HEK293 (cell line): ENCODE data around the gene WDR88.

ENCODE experiments used
- CTCF ChIA-PET: fragments of 350-600 bp; formaldehyde crosslinking; extraction: SDS; loops from one replicate; lab custom pipeline; 2021; ENCODE audit warnings: antibody characterized with exemption; lab: Yijun Ruan, JAX
- POLR2A ChIA-PET: fragments of 300-600 bp; formaldehyde crosslinking; extraction: SDS; loops from one replicate; lab custom pipeline; 2020; ENCODE audit warnings: antibody characterized with exemption, inconsistent platforms; lab: Yijun Ruan, JAX
- H3K27ac ChIP-seq: fragments of 200-500 bp; sonication (Bioruptor generic); 2 replicates; pipeline ENCODE4 v1.5.1; 2014; ENCODE audit warnings: low read depth, low read length, control low read depth, inconsistent platforms; ENCODE audit errors: extremely low read depth
- H3K36me3 ChIP-seq, 2 experiments: fragments of 200-500 bp in 1 of 2; sonication (Bioruptor generic) in 1 of 2; 1 replicate in 1 of 2; 2 replicates in 1 of 2; pipeline ENCODE4 v1.5.1; 2014 to 2017; ENCODE audit warnings: inconsistent platforms in 2 of 2, low read length in 2 of 2; ENCODE audit not compliant: control insufficient read depth in 2 of 2, insufficient read depth in 1 of 2
- H3K4me1 ChIP-seq: fragments of 200-500 bp; sonication (Bioruptor generic); 2 replicates; pipeline ENCODE4 v1.5.1; 2014; ENCODE audit warnings: mild to moderate bottlenecking, low read length, inconsistent platforms; ENCODE audit not compliant: control insufficient read depth, insufficient read depth
- H3K4me3 ChIP-seq: 2 replicates; pipeline ENCODE4 v1.5.1; 2011; ENCODE audit warnings: low read depth, mild to moderate bottlenecking, control low read depth, low read length, moderate library complexity
- H3K9me3 ChIP-seq: fragments of 200-500 bp; sonication (Bioruptor generic); 2 replicates; pipeline ENCODE4 v1.5.1; 2014; ENCODE audit warnings: low read depth, low read length, inconsistent platforms; ENCODE audit not compliant: control insufficient read depth, insufficient read depth
- ATF2 ChIP-seq: fragments of 450-650 bp; formaldehyde crosslinking; IDR thresholded peaks from 2 replicates; pipeline ENCODE4 v1.5.1; 2016; ENCODE audit warnings: missing biosample characterization, missing genetic modification characterization, low read depth
- KLF10 ChIP-seq: fragments of 450-650 bp; IDR thresholded peaks from 2 replicates; pipeline ENCODE4 v1.5.1; 2018; ENCODE audit warnings: missing biosample characterization, mild to moderate bottlenecking, missing genetic modification characterization
- PRDM1 ChIP-seq: fragments of 450-650 bp; formaldehyde crosslinking; IDR thresholded peaks from 2 replicates; pipeline ENCODE4; 2016; ENCODE audit warnings: missing biosample characterization, missing genetic modification characterization
- PRDM4 ChIP-seq: fragments of 450-650 bp; formaldehyde crosslinking; IDR thresholded peaks from 2 replicates; pipeline ENCODE4 v1.5.1; 2017; ENCODE audit warnings: missing biosample characterization, missing genetic modification characterization
- SP7 ChIP-seq: fragments of 450-650 bp; formaldehyde crosslinking; IDR thresholded peaks from 2 replicates; pipeline ENCODE4 v1.5.1; 2016; ENCODE audit warnings: missing biosample characterization, missing genetic modification characterization
- ZNF18 ChIP-seq: fragments of 450-650 bp; formaldehyde crosslinking; IDR thresholded peaks from 2 replicates; pipeline ENCODE4 v1.5.1; 2016; ENCODE audit warnings: missing biosample characterization, missing genetic modification characterization
- ZNF184 ChIP-seq: fragments of 450-650 bp; IDR thresholded peaks from 2 replicates; pipeline ENCODE4 v1.5.1; 2018; ENCODE audit warnings: missing biosample characterization, mild to moderate bottlenecking, missing genetic modification characterization
- ZNF362 ChIP-seq: fragments of 450-650 bp; formaldehyde crosslinking; IDR thresholded peaks from 2 replicates; pipeline ENCODE4 v1.5.1; 2016; ENCODE audit warnings: missing biosample characterization, missing genetic modification characterization
- ZNF510 ChIP-seq: fragments of 450-650 bp; formaldehyde crosslinking; IDR thresholded peaks from 2 replicates; pipeline ENCODE4 v1.5.1; 2018; ENCODE audit warnings: mild to moderate bottlenecking, missing genetic modification characterization, missing biosample characterization; ENCODE audit not compliant: insufficient replicate concordance
- ZNF518A ChIP-seq: fragments of 450-650 bp; formaldehyde crosslinking; conservative IDR thresholded peaks from 2 replicates; pipeline ENCODE4 v1.5.1; 2016; ENCODE audit warnings: low read depth, missing biosample characterization, missing genetic modification characterization
- ZNF704 ChIP-seq: fragments of 450-650 bp; formaldehyde crosslinking; IDR thresholded peaks from 2 replicates; pipeline ENCODE4 v1.5.1; 2016; ENCODE audit warnings: missing biosample characterization, missing genetic modification characterization

Gene WDR88

GRCh38 chr19:33110137-33110910, 21.6 kb upstream of the WDR88 start:
- H3K4me1 ChIP-seq, result no peaks in the 10 kb centered on the region
- ChIA-PET CTCF (interaction anchor here (1.2 to 6.5 kb wide), 4 partner anchors 9 to 134 kb away, joined by 4 to 45 read pairs (median 8); no protein-coding TSS in a partner anchor), POLR2A (no interaction called here)
- TF ChIP-seq ZNF184 (no peak), SP7 (tag by site-specific recombination) (0 out of 2 replicates have a peak, but pooled peaks have one; percentile 19)
- no peaks in the 10 kb centered on the region for H3K9me3 ChIP-seq
- no peak overlapping the region for H3K4me3 ChIP-seq
- H3K27ac ChIP-seq, result no peak overlapping the region
- H3K36me3 ChIP-seq, result peaks cover 72 to 100% of the 10 kb centered on the region in 2 experiments

GRCh38 chr19:33111587-33111986, 20.3 kb upstream of the WDR88 start:
- CTCF ChIA-PET, result interaction anchor here (3.8 to 6.5 kb wide), 2 partner anchors 13 to 135 kb away, joined by 27 to 45 read pairs; no protein-coding TSS in a partner anchor
- Histone ChIP-seq H3K4me3 (no peak overlapping the region), H3K9me3 (no peaks in the 10 kb centered on the region; the same call in 1 of the 2 replicates), H3K36me3 (peaks cover 76 to 100% of the 10 kb centered on the region in 2 experiments), H3K4me1 (no peaks in the 10 kb centered on the region)
- POLR2A ChIA-PET, result no interaction called here
- TF ChIP-seq ZNF362 (0 out of 2 replicates have a peak, but pooled peaks have one; percentile 0), ZNF518A (tag by site-specific recombination) (no peak)
- TF ChIP-seq, all 188 proteins: peak for 1
- no peak overlapping the region for H3K27ac ChIP-seq

GRCh38 chr19:33114312-33114711, 17.6 kb upstream of the WDR88 start:
- ChIA-PET CTCF (interaction anchor here (0.6 to 6.5 kb wide), 4 partner anchors 11 to 1106 kb away, joined by 3 to 45 read pairs (median 16); no protein-coding TSS in a partner anchor), POLR2A (interaction anchor here (0.7 kb wide), 1 partner anchor 63 kb away, joined by 4 read pairs; no protein-coding TSS in a partner anchor)
- no peaks in the 10 kb centered on the region for H3K4me1 ChIP-seq
- H3K4me3 ChIP-seq, result no peak overlapping the region
- no peak overlapping the region for H3K27ac ChIP-seq
- no peak for TF ChIP-seq ZNF704
- no peak for TF ChIP-seq ZNF18 (tag by site-specific recombination)
- TF ChIP-seq ZNF510 (tag by site-specific recombination), result no peak
- no peak for TF ChIP-seq PRDM4 (tag by site-specific recombination)
- TF ChIP-seq KLF10, result no peak
- peak; percentile 45; the same call in 1 of the 2 replicates for TF ChIP-seq PRDM1
- no peak for TF ChIP-seq ATF2 (tag by site-specific recombination)
- H3K9me3 ChIP-seq, result no peaks in the 10 kb centered on the region; the same call in 1 of the 2 replicates
- H3K36me3 ChIP-seq, result peaks cover 70 to 99% of the 10 kb centered on the region in 2 experiments
